GM10266 (cell line): ENCODE data around the gene TMEM129.

Experiments used
- DNase-seq: peaks from one replicate; pipeline ENCODE4 v3.0.0; 2012; ENCODE audit errors: extremely low spot score
- CTCF ChIP-seq: IDR thresholded peaks from 2 replicates; pipeline ENCODE4 v1.5.1; 2012; ENCODE audit warnings: mild to moderate bottlenecking, low read depth; ENCODE audit not compliant: control insufficient read depth, insufficient read depth; ENCODE audit errors: missing control alignments

The TMEM129 gene

GRCh38 chr4:1762264-1763010 lies 41.3 kb upstream of the TMEM129 start:
- DNase-seq = no peak
- TF ChIP-seq CTCF = no peak

GRCh38 chr4:1761130-1761689 lies 40.1 kb upstream of the TMEM129 start:
- no peak for DNase-seq

GRCh38 chr4:1760521-1761071 lies 39.5 kb upstream of the TMEM129 start:
- DNase-seq = no peak
- no peak for TF ChIP-seq CTCF

More at GRCh38 chr4:1761130-1761689, 40.1 kb upstream of the TMEM129 start:
- no peak for TF ChIP-seq CTCF

- TF ChIP-seq CTCF = no peak
- DNase-seq = no peak
Observed at GRCh38 chr4:1759818-1760223, 38.7 kb upstream of the TMEM129 start.

GRCh38 chr4:1759170-1759817 lies 38.2 kb upstream of the TMEM129 start:
- no peak for DNase-seq
- TF ChIP-seq CTCF = no peak

- no peak for TF ChIP-seq CTCF
- no peak for DNase-seq
Observed at GRCh38 chr4:1758306-1759121, 37.4 kb upstream of the TMEM129 start.
